H1 (cell line): ENCODE measurements around the gene TSR3. TPM values are rescaled to one million over a fixed set of nuclear protein-coding genes. Genes with fewer than 3 reads are reported as not detected.

ENCODE experiments used
- CTCF ChIA-PET: fragments of 300-600 bp; sonication (Branson Sonifier 250); formaldehyde crosslinking; loops from one replicate; lab custom pipeline; 2021; ENCODE audit not compliant: partially characterized antibody; lab: Charles Lee
- POLR2A ChIA-PET: fragments of 300-600 bp; sonication (Branson Sonifier 250); formaldehyde crosslinking; loops from one replicate; lab custom pipeline; 2021; ENCODE audit warnings: inconsistent platforms; ENCODE audit not compliant: partially characterized antibody; lab: Charles Lee
- DNase-seq, 2 experiments: peaks; one replicate each; pipeline versions ENCODE4 v3.0.0 to v3.0.0-alpha.2; 2010 to 2022; ENCODE audit warnings: low spot score in 2 of 2, low read depth in 1 of 2, mixed read lengths in 1 of 2
- FAIRE-seq: peaks from 2 replicates; lab custom pipeline; 2011; peaks lifted over from hg19 to GRCh38; lab: Jason Lieb, UNC
- H2AFZ ChIP-seq: 2 replicates; pipeline ENCODE4 v1.8.1; 2012; ENCODE audit warnings: low read length, inconsistent platforms
- H2AK5ac ChIP-seq: 2 replicates; pipeline ENCODE4 v1.6.1; 2013; ENCODE audit warnings: low read depth, low read length
- H2BK120ac ChIP-seq: replicated peaks from 2 replicates; pipeline ENCODE3; 2013; ENCODE audit warnings: low read depth, low read length, inconsistent platforms
- H2BK12ac ChIP-seq: 2 replicates; pipeline ENCODE4 v1.6.1; 2013; ENCODE audit warnings: low read depth, low read length
- H2BK15ac ChIP-seq: 2 replicates; pipeline ENCODE4 v1.6.1; 2013; ENCODE audit warnings: low read length
- H2BK20ac ChIP-seq: 2 replicates; pipeline ENCODE4 v1.6.1; 2013; ENCODE audit warnings: low read length
- H2BK5ac ChIP-seq: 2 replicates; pipeline ENCODE4 v1.6.1; 2013; ENCODE audit warnings: low read depth, low read length
- H3K14ac ChIP-seq: 2 replicates; pipeline ENCODE4 v1.6.1; 2013; ENCODE audit warnings: inconsistent platforms; ENCODE audit not compliant: insufficient read length
- H3K18ac ChIP-seq: 2 replicates; pipeline ENCODE4 v1.6.1; 2013; ENCODE audit warnings: low read length; ENCODE audit errors: extremely low read depth
- H3K23ac ChIP-seq: 2 replicates; pipeline ENCODE4 v1.6.1; 2013; ENCODE audit warnings: inconsistent platforms; ENCODE audit not compliant: insufficient read length
- H3K23me2 ChIP-seq: 2 replicates; pipeline ENCODE4 v1.6.1; 2013; ENCODE audit warnings: low read depth, low read length
- H3K27ac ChIP-seq: 2 replicates; pipeline ENCODE4 v1.6.1; 2011; ENCODE audit warnings: low read depth, low read length, inconsistent platforms
- H3K27me3 ChIP-seq, 4 experiments: replicated peaks in 1 of 4; 1 replicate in 1 of 4; 2 replicates in 3 of 4; pipeline versions ENCODE4 v1.6.1 to v1.8.1; 2011 to 2013; ENCODE audit warnings: low read length in 3 of 4, mild to moderate bottlenecking in 3 of 4, inconsistent platforms in 2 of 4, mixed read lengths in 2 of 4, moderate library complexity in 1 of 4; ENCODE audit not compliant: control insufficient read depth in 3 of 4, insufficient read depth in 3 of 4; ENCODE audit errors: extremely low read depth in 1 of 4
- H3K36me3 ChIP-seq, 4 experiments: 2 replicates each; pipeline versions ENCODE4 v1.6.1 to v1.8.1; 2011 to 2013; ENCODE audit warnings: mild to moderate bottlenecking in 4 of 4, low read length in 3 of 4, moderate library complexity in 2 of 4, control low read depth in 1 of 4, inconsistent platforms in 1 of 4; ENCODE audit not compliant: insufficient read depth in 4 of 4, control insufficient read depth in 2 of 4
- H3K4ac ChIP-seq: replicated peaks from 2 replicates; pipeline ENCODE3; 2013; ENCODE audit warnings: low read length, low read depth, mixed read lengths, inconsistent platforms; ENCODE audit not compliant: insufficient read length
- H3K4me1 ChIP-seq, 4 experiments: replicated peaks in 1 of 4; 1 replicate in 1 of 4; 2 replicates in 3 of 4; pipeline versions ENCODE4 v1.6.1 to v1.8.1; 2011 to 2013; ENCODE audit warnings: low read length in 3 of 4, inconsistent platforms in 2 of 4, mixed read lengths in 1 of 4; ENCODE audit not compliant: insufficient read depth in 4 of 4, control insufficient read depth in 3 of 4
- H3K4me2 ChIP-seq, 2 experiments: 2 replicates each; pipeline versions ENCODE4 v1.6.1 to v1.8.1; 2011 to 2013; ENCODE audit warnings: low read depth in 2 of 2, low read length in 2 of 2, control low read depth in 1 of 2, inconsistent platforms in 1 of 2, mild to moderate bottlenecking in 1 of 2; ENCODE audit not compliant: insufficient read depth in 1 of 2
- H3K4me3 ChIP-seq, 4 experiments: fragments of 200-600, 300-600 bp in 1 of 4; sonication (generic), shearing (Covaris generic), sonication (Bioruptor Twin) in 1 of 4; 2 replicates each; pipeline versions ENCODE4 v1.5.1 to v1.8.1; 2011 to 2016; ENCODE audit warnings: low read length in 4 of 4, low read depth in 3 of 4, control low read depth in 2 of 4, inconsistent platforms in 2 of 4, mild to moderate bottlenecking in 2 of 4, mixed read lengths in 1 of 4, moderate library complexity in 1 of 4; ENCODE audit not compliant: insufficient read depth in 2 of 4; ENCODE audit errors: extremely low read depth in 1 of 4
- H3K56ac ChIP-seq: replicated peaks from 2 replicates; pipeline ENCODE3; 2013; ENCODE audit warnings: low read depth, mild to moderate bottlenecking, mixed read lengths, low read length, inconsistent platforms; ENCODE audit not compliant: insufficient read length
- H3K79me1 ChIP-seq: 2 replicates; pipeline ENCODE4 v1.6.1; 2013; ENCODE audit warnings: low read depth, low read length, control low read depth
- H3K79me2 ChIP-seq, 2 experiments: 2 replicates each; pipeline versions ENCODE4 v1.6.1 to v1.8.1; 2012 to 2013; ENCODE audit warnings: low read length in 2 of 2, mild to moderate bottlenecking in 2 of 2, inconsistent platforms in 1 of 2; ENCODE audit not compliant: insufficient read depth in 2 of 2, control insufficient read depth in 1 of 2
- H3K9ac ChIP-seq, 4 experiments: replicated peaks in 1 of 4; 1 replicate in 1 of 4; 2 replicates in 3 of 4; pipeline versions ENCODE4 v1.6.1 to v1.8.1; 2011 to 2013; ENCODE audit warnings: low read depth in 3 of 4, low read length in 3 of 4, control low read depth in 2 of 4, mild to moderate bottlenecking in 2 of 4, moderate library complexity in 2 of 4, inconsistent platforms in 1 of 4; ENCODE audit errors: extremely low read depth in 1 of 4
- H3K9me3 ChIP-seq, 2 experiments: 2 replicates each; pipeline versions ENCODE4 v1.6.1 to v1.8.1; 2012 to 2013; ENCODE audit warnings: mild to moderate bottlenecking in 2 of 2, moderate library complexity in 2 of 2, control low read depth in 1 of 2, inconsistent platforms in 1 of 2, low read depth in 1 of 2, low read length in 1 of 2, mixed read lengths in 1 of 2; ENCODE audit not compliant: insufficient read depth in 2 of 2
- H4K20me1 ChIP-seq, 2 experiments: replicated peaks in 1 of 2; 2 replicates each; pipeline versions ENCODE3 to v1.8.1; 2011 to 2013; ENCODE audit warnings: inconsistent platforms in 2 of 2, low read length in 2 of 2, mild to moderate bottlenecking in 1 of 2; ENCODE audit not compliant: insufficient read depth in 2 of 2, control insufficient read depth in 1 of 2
- H4K5ac ChIP-seq: 2 replicates; pipeline ENCODE4 v1.6.1; 2013; ENCODE audit warnings: low read length, low read depth, mixed read lengths, inconsistent platforms; ENCODE audit not compliant: insufficient read length
- H4K8ac ChIP-seq: 2 replicates; pipeline ENCODE4 v1.8.0; 2013; ENCODE audit warnings: mild to moderate bottlenecking, moderate library complexity, low read length, inconsistent platforms; ENCODE audit not compliant: insufficient read depth; ENCODE audit errors: extremely low read depth
- H4K91ac ChIP-seq: replicated peaks from 2 replicates; pipeline ENCODE3; 2013; ENCODE audit warnings: low read length, mixed read lengths, inconsistent platforms; ENCODE audit not compliant: insufficient read length
- JUN ChIP-seq: IDR thresholded peaks from 2 replicates; pipeline ENCODE4 v1.6.1; 2011; ENCODE audit warnings: low read depth, mild to moderate bottlenecking, improper control_type of control experiment, low read length
- POLR2AphosphoS5 ChIP-seq: IDR thresholded peaks from 2 replicates; pipeline ENCODE4 v1.6.1; 2011; ENCODE audit warnings: low read depth, low read length
- SIN3A ChIP-seq, 2 experiments: IDR thresholded peaks in 1 of 2; conservative IDR thresholded peaks in 1 of 2; 2 replicates each; pipeline ENCODE4 v1.6.1; 2011 to 2012; ENCODE audit warnings: low read length in 2 of 2, improper control_type of control experiment in 1 of 2, low read depth in 1 of 2, mild to moderate bottlenecking in 1 of 2
- SRF ChIP-seq: IDR thresholded peaks from 2 replicates; pipeline ENCODE4 v1.6.1; 2011; ENCODE audit warnings: mild to moderate bottlenecking, low read depth, low read length, moderate library complexity
- WGBS, 2 experiments: shearing (Covaris generic) in 1 of 2; methylation state at CpG; one replicate each; pipeline versions ENCODE4 v1.1.6 to v1.1.7; 2013 to 2015; ENCODE audit warnings: low lambda C conversion rate in 2 of 2, mixed read lengths in 2 of 2, inconsistent platforms in 1 of 2, low coverage in 1 of 2, missing lambda C conversion rate in 1 of 2; ENCODE audit not compliant: insufficient replicate concordance in 2 of 2, insufficient coverage in 1 of 2, insufficient read length in 1 of 2; ENCODE audit errors: extremely low coverage in 1 of 2, missing lambda C conversion rate in 1 of 2; 5-methylcytosine and 5-hydroxymethylcytosine counted together
- polyA plus RNA-seq, 7 experiments: library from polyadenylated mRNA; depleted of rRNA in 3 of 7; stranded (reverse) in 5 of 7; unstranded in 2 of 7; fragments of >200 nt in 5 of 7; fragments of 200-250 nt in 2 of 7; gene quantifications; 1 replicate in 5 of 7; 2 replicates in 1 of 7; 4 replicates in 1 of 7; pipeline versions ENCODE4 v1.2.1 to v1.2.3, GENCODE V29; 2011 to 2013; ENCODE audit warnings: missing spikeins in 2 of 7, mixed read lengths in 2 of 7
- total RNA-seq: library from RNA; stranded (reverse); fragmentation: NEBNext Ultra II Directional; extraction: Animal tissue kit (Norgen Biotek cat#: 25700); gene quantifications from 2 replicates; pipeline ENCODE4 v1.2.1, GENCODE V29; 2021

Gene TSR3
- total and polyA plus RNA-seq, 2 of the 8 experiments (the other 6 are each of a cell fraction or from before 2014, with no cell fraction given), result 43.1 to 52.3 TPM

DNA sequence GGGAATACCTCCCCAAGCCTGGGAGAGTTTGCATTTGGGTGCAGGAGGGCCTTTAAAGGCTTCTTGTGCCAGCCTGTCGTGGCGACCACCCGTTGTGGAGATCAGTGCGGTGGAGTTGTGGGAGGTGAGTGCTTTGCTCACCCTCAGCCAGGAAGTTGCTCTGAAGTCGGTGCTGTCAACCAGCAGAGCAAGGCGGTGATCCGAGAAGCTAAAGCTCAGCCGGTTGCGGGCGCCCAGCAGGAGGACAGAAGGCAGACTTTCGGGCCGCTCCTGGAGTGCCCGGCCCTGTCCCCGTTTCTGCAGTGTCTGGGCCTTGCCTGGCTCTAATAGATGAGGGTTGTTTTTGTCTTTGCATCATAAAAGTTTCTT, 40.9 kb downstream of the TSR3 start:
- H3K27me3 ChIP-seq, result no peaks in the 10 kb centered on the region
- no peak overlapping the region for H2BK120ac ChIP-seq
- DNase-seq (no peak), FAIRE-seq (no peak)
- peaks cover 45 to 47% of the 10 kb centered on the region in 2 experiments for H4K20me1 ChIP-seq
- POLR2A ChIA-PET, result interaction anchor here (1.7 to 11.4 kb wide), 4 partner anchors 9 to 17 kb away, joined by 4 to 106 read pairs (median 8); no protein-coding TSS in a partner anchor
- H3K56ac ChIP-seq, result no peak overlapping the region
- no peak overlapping the region for H3K18ac ChIP-seq
- H2BK12ac ChIP-seq, result no peak overlapping the region
- no peak overlapping the region for H3K14ac ChIP-seq
- H2BK5ac ChIP-seq, result no peak overlapping the region
- H3K9ac ChIP-seq, result peak overlapping the region in 3 of 4 experiments; percentile 95 to 100 (median 100); a peak in 5 of 7 replicates
- peaks cover 22% of the 10 kb centered on the region for H3K23me2 ChIP-seq
- TF ChIP-seq SIN3A (conservative IDR thresholded peaks at IDR 0.05 in 1 of 2, IDR thresholded peaks at IDR 0.05 in 1 of 2; ENCODE audit: low read depth in 1 of 2, low read length in 2 of 2), result 0 out of 4 replicates have a peak, but pooled peaks of 1 of the 2 experiments have one; percentile 41
- TF ChIP-seq SRF, result no peak
- peak; percentile 34; the same call in 1 of the 2 replicates for TF ChIP-seq POLR2AphosphoS5
- no peak for TF ChIP-seq JUN
- H3K4me2 ChIP-seq, result peak overlapping the region; percentile 96 to 99
- no peak overlapping the region for H3K23ac ChIP-seq
- H4K8ac ChIP-seq, result no peak overlapping the region
- no peak overlapping the region for H3K4ac ChIP-seq
- peaks cover 3% of the 10 kb centered on the region; the same call in 1 of the 2 replicates for H3K79me1 ChIP-seq
- peaks cover 9 to 30% (median 18%) of the 10 kb centered on the region in 4 experiments; a peak in 7 of 8 replicates for H3K36me3 ChIP-seq
- peak overlapping the region; percentile 89 to 98 (median 96) for H3K4me3 ChIP-seq
- peaks cover 36 to 60% of the 10 kb centered on the region in 2 experiments for H3K79me2 ChIP-seq
- no peak overlapping the region for H2BK15ac ChIP-seq
- no peak overlapping the region; the same call in 1 of the 2 replicates for H2AK5ac ChIP-seq
- no peak overlapping the region for H4K91ac ChIP-seq
- no peak overlapping the region; the same call in 1 of the 2 replicates for H3K27ac ChIP-seq
- WGBS, 2 experiments, result 28% methylated on average over 14 of the region's 14 CpGs; no CpG with 5 or more reads in 1 of the 2 experiments
- no peaks in the 10 kb centered on the region for H3K9me3 ChIP-seq
- H3K4me1 ChIP-seq, result peaks cover 0 to 12% (median 5%) of the 10 kb centered on the region in 4 experiments; a peak in 5 of 7 replicates
- no peak overlapping the region for H2AFZ ChIP-seq
- H2BK20ac ChIP-seq, result no peak overlapping the region
- CTCF ChIA-PET, result interaction anchor here (1.4 to 1.9 kb wide), 2 partner anchors 11 to 26 kb away, joined by 3 to 4 read pairs; no protein-coding TSS in a partner anchor
- no peak overlapping the region for H4K5ac ChIP-seq
